ENCODE results near the gene RRAS.

GRCh38 chr19:49669516-49669915 lies 29.6 kb upstream of the RRAS start:
- no peak for TF ChIP-seq CTCF (IDR thresholded peaks at IDR 0.05)
- no peak for TF ChIP-seq POLR2A (IDR thresholded peaks at IDR 0.05)
- TF ChIP-seq EP300 (IDR thresholded peaks at IDR 0.05) = no peak

All from ovary (tissue), 3 donors.